ENCODE measurements around the gene CACNA1I.

CACNA1I gene

GRCh38 chr22:39714321-39714720, 143.8 kb downstream of the CACNA1I start:
- TF ChIP-seq CTCF (IDR thresholded peaks at IDR 0.05; ENCODE audit: poor library complexity, severe bottlenecking): no peak
- Histone ChIP-seq H3K36me3 (ENCODE audit: low read depth) (no peaks in the 10 kb centered on the region), H3K4me3 (ENCODE audit: severe bottlenecking) (no peak overlapping the region), H3K9me3 (ENCODE audit: severe bottlenecking) (no peaks in the 10 kb centered on the region), H3K27me3 (ENCODE audit: insufficient read depth, poor library complexity, severe bottlenecking) (peaks cover 7% of the 10 kb centered on the region), H3K27ac (ENCODE audit: poor library complexity, severe bottlenecking) (no peak overlapping the region), H3K4me1 (ENCODE audit: insufficient read depth, poor library complexity, severe bottlenecking) (no peaks in the 10 kb centered on the region)
- DNase-seq (ENCODE audit: low spot score): no peak
- ATAC-seq (ENCODE audit: low read depth): no peak

- Histone ChIP-seq H3K4me1 (ENCODE audit: insufficient read depth, poor library complexity, severe bottlenecking) (no peaks in the 10 kb centered on the region), H3K27me3 (ENCODE audit: insufficient read depth, poor library complexity, severe bottlenecking) (peaks cover 4% of the 10 kb centered on the region), H3K4me3 (ENCODE audit: severe bottlenecking) (no peak overlapping the region), H3K36me3 (ENCODE audit: low read depth) (no peaks in the 10 kb centered on the region), H3K27ac (ENCODE audit: poor library complexity, severe bottlenecking) (no peak overlapping the region), H3K9me3 (ENCODE audit: severe bottlenecking) (no peaks in the 10 kb centered on the region)
- ATAC-seq (ENCODE audit: low read depth): no peak
- no peak for DNase-seq (ENCODE audit: low spot score)
- no peak for TF ChIP-seq CTCF (IDR thresholded peaks at IDR 0.05; ENCODE audit: poor library complexity, severe bottlenecking)
Observed at GRCh38 chr22:39715778-39716495, 145.4 kb downstream of the CACNA1I start.

- ATAC-seq (ENCODE audit: low read depth) (no peak), DNase-seq (ENCODE audit: low spot score) (no peak)
- Histone ChIP-seq H3K9me3 (ENCODE audit: severe bottlenecking) (no peaks in the 10 kb centered on the region), H3K27ac (ENCODE audit: poor library complexity, severe bottlenecking) (no peak overlapping the region), H3K27me3 (ENCODE audit: insufficient read depth, poor library complexity, severe bottlenecking) (peaks cover 2% of the 10 kb centered on the region), H3K36me3 (ENCODE audit: low read depth) (no peaks in the 10 kb centered on the region), H3K4me3 (ENCODE audit: severe bottlenecking) (no peak overlapping the region), H3K4me1 (ENCODE audit: insufficient read depth, poor library complexity, severe bottlenecking) (no peaks in the 10 kb centered on the region)
- no peak for TF ChIP-seq CTCF (IDR thresholded peaks at IDR 0.05; ENCODE audit: poor library complexity, severe bottlenecking)
Observed at GRCh38 chr22:39716534-39716933, 146.0 kb downstream of the CACNA1I start.

GRCh38 chr22:39717099-39717498, 146.5 kb downstream of the CACNA1I start:
- Histone ChIP-seq H3K4me1 (ENCODE audit: insufficient read depth, poor library complexity, severe bottlenecking) (no peaks in the 10 kb centered on the region), H3K36me3 (ENCODE audit: low read depth) (no peaks in the 10 kb centered on the region), H3K9me3 (ENCODE audit: severe bottlenecking) (no peaks in the 10 kb centered on the region), H3K27me3 (ENCODE audit: insufficient read depth, poor library complexity, severe bottlenecking) (no peaks in the 10 kb centered on the region), H3K4me3 (ENCODE audit: severe bottlenecking) (no peak overlapping the region), H3K27ac (ENCODE audit: poor library complexity, severe bottlenecking) (no peak overlapping the region)
- no peak for ATAC-seq (ENCODE audit: low read depth)
- no peak for DNase-seq (ENCODE audit: low spot score)
- TF ChIP-seq CTCF (IDR thresholded peaks at IDR 0.05; ENCODE audit: poor library complexity, severe bottlenecking): no peak

- no peak overlapping the region for H3K27ac ChIP-seq (ENCODE audit: poor library complexity, severe bottlenecking)
- no peaks in the 10 kb centered on the region for H3K9me3 ChIP-seq (ENCODE audit: severe bottlenecking)
- no peaks in the 10 kb centered on the region for H3K4me1 ChIP-seq (ENCODE audit: insufficient read depth, poor library complexity, severe bottlenecking)
- no peaks in the 10 kb centered on the region for H3K27me3 ChIP-seq (ENCODE audit: insufficient read depth, poor library complexity, severe bottlenecking)
- H3K4me3 ChIP-seq (ENCODE audit: severe bottlenecking): no peak overlapping the region
- ATAC-seq (ENCODE audit: low read depth) (no peak), DNase-seq (ENCODE audit: low spot score) (no peak)
- no peaks in the 10 kb centered on the region for H3K36me3 ChIP-seq (ENCODE audit: low read depth)
- no peak for TF ChIP-seq CTCF (IDR thresholded peaks at IDR 0.05; ENCODE audit: poor library complexity, severe bottlenecking)
Observed at GRCh38 chr22:39718206-39718605, 147.7 kb downstream of the CACNA1I start.

Measured in RWPE2 (cell line).